Measurements from ENCODE around the gene CACNA1B.

- TF ChIP-seq YY1 (IDR thresholded peaks at IDR 0.05; ENCODE audit: insufficient read depth, insufficient read length) (no peak), ZNF274 (IDR thresholded peaks at IDR 0.05; ENCODE audit: low read depth, low read length) (no peak), SUZ12 (IDR thresholded peaks at IDR 0.05; ENCODE audit: extremely low read depth, insufficient read depth, insufficient read length) (no peak)
These were observed 239.6 kb downstream of the CACNA1B start for GRCh38 chr9:138117101-138117750.
